Hematopoietic multipotent progenitor cell (in vitro differentiated cells): ENCODE measurements around the gene SLC38A10. TPM values are rescaled to one million over a fixed set of nuclear protein-coding genes. Genes with fewer than 3 reads are reported as not detected.
"Not testable (repeated sequence)": the region's sequence is repeated elsewhere in the genome, so short reads cannot be mapped to it uniquely, and the experiment has no call there.

Source experiments
- DNase-seq, 3 donors: peaks; one replicate each; pipeline ENCODE4 v3.0.0-alpha.2; 2011 to 2015; ENCODE audit warnings: low read depth in 2 of 3, low spot score in 2 of 3
- total RNA-seq: library from RNA; depleted of rRNA; stranded (reverse); fragments of >200 nt; gene quantifications from one replicate; pipeline ENCODE4 v1.2.3, GENCODE V29; 2012

Gene SLC38A10
- total RNA-seq, 1 donor, result 91.8 TPM

DNA sequence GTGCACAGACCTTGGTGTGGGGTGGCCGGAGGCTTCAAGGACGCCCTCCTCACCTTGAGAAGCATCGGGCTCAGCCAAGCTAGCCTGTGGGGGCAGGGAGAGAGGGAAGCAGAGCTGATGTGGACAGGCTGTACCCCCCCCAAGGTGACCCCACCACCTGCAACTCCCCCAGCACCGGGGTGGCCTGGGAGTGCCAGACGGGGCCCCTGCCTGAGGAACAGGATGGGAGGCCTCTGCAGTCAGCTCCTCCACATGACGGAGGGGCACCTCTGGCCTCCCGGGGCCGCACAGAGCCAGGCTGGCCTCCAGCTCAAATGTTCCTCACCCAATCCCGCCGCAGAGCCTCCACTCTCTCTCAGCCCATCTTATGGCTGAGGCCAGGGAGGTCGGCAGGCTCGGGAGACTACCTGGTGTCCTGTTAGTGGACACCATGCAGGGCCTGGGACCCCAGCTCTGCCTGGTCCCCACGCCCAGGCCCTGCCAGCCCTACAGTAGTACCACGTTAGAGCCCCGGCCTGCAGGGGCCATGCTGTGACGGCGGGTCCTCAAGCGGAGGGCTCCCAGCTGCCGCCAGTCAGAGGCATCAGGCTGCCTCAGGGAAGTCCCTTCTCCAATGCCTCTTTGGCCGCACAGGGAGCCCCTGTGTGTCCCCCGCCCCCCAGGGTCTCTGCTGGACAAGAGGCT, 19.4 kb upstream of the SLC38A10 start:
- DNase-seq, result no peak

GRCh38 chr17:81313776-81314397, 18.8 kb upstream of the SLC38A10 start:
- DNase-seq, result no peak

GRCh38 chr17:81312624-81313325, 17.7 kb upstream of the SLC38A10 start:
- DNase-seq, result no peak

DNA sequence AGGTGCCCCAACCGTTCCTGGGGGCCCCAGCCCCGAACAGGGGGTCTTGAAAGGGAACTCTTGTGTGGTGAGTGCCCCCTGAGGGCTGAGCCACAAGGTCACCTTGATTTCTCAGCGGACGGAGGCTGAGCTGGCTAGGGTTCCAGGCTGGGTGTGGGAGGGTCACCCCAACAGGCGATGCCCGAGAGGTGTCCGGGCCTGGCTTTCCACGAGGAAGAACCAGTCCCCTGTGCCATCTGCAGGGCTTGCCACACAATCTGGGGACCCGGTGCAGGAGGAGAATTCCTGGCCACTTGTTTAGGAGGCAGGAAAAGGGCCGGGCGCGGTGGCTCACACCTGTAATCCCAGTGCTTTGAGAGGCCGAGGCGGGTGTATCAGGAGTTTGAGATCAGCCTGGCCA, 16.8 kb upstream of the SLC38A10 start:
- no peak for DNase-seq

DNA sequence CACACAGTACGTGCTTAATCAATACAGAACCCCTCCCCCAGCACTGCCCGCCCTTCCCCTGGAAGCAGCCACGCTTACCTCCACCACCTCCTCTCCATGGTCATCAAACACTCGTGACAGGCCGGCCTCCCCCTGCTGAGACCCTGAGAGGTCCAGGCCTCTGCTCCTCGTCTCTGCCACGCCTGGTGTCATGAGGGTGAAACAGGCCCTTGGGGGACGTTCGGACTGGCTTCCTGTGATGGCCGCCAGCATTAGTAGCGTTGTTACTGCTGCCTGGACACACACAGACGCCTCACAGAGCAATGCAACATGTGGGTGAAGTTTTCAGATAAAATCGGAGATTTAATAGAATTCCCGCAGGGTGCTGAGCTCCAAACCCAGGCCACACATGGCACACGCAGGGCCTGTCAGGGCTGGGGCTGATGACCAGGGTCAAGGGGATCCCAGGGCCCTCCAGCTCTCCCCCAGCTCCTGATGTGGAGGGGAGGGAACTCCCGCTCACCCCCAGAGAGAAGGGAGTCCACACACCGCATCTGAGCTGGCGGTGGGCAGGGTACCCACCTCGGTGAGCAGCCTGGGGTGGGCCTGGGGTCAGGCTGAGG, 15.9 kb upstream of the SLC38A10 start:
- no peak for DNase-seq

GRCh38 chr17:81309859-81310839, 15.0 kb upstream of the SLC38A10 start:
- DNase-seq, result no peak

GRCh38 chr17:81309140-81309858, 14.2 kb upstream of the SLC38A10 start:
- peak in 2 of 3 donors; percentile 64 to 74 for DNase-seq

DNA sequence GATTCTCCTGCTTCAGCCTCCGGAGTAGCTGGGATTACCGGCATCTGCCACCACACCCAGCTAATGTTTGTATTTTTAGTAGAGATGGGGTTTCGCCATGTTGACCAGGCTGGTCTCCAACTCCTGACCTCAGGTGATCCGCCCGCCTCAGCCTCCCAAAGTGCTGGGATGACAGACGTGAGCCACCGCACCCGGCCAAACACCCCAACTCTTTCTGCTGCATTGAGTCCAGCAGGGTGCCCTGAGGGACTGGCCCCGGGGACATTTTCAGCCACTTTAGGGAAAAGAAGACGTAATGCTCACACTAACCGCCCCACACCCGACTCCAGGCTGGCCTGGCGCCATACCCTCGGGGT, 13.7 kb upstream of the SLC38A10 start:
- DNase-seq, result not testable (repeated sequence)

DNA sequence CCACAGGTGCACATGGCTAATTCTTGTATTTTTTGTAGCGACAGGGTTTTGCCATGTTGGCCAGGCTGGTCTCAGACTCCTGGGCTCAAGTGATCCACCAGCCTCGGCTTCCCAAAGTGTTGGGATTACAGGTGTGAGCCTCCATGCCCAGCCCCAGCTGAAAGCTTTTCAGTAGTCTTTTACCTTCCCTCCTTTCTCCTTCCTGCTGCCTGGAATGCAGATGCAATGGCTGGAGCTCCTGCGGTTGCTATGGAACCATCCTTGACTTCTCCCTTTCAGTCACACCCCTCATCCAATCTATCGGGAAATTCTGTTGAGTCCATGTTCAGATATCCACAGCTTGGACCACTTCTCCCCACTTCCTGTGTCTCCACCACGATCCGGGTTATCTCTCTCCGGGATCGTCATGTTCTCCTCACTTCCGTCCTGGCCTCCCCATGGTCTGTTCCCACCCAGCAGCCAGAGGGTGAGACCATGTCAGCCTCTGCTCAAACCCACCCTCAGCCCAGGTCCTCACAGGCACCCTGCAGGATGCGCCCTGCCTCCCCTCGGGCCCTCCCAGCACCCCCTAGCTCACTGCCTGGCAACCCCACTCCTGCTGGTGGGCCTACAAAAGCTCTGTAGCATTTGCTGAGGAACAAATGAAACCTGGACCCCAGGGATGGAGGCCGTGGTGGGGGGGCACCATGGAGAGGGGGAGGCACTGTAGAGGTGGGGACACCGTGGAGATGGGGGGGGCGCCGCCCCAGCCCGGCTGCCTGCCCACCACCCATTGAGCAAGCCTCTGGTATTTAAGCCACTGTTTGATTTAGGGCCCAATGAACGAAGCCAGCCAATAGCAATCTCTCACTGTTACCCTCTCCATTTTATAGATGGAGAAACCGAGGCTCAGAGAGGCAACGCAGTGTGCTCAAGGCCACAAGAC, 12.8 kb upstream of the SLC38A10 start:
- no peak for DNase-seq

GRCh38 chr17:81306898-81307510, 11.9 kb upstream of the SLC38A10 start:
- DNase-seq, result no peak

DNA sequence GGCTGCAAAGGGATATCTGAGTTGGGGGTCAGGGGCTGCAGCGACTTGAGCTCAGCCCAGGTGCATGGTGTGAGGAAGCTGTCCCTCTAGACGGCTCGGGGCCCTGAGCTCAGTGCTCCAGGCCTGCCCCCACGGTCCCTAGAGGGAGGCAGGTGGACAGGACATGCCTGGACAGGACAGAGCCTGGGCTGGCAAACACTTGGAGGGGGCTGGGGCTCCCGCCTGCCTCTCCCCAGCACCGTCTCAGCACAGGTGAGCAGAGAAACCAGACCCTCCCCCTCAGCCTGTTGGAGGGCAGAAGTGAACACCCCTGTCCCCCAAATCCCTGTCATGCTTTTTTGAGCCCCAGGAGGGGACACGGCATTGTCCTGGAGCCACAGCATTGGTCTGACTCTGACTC, 11.4 kb upstream of the SLC38A10 start:
- DNase-seq, result no peak

- no peak for DNase-seq
Measured at GRCh38 chr17:81305051-81305630, 10.0 kb upstream of the SLC38A10 start.

DNA sequence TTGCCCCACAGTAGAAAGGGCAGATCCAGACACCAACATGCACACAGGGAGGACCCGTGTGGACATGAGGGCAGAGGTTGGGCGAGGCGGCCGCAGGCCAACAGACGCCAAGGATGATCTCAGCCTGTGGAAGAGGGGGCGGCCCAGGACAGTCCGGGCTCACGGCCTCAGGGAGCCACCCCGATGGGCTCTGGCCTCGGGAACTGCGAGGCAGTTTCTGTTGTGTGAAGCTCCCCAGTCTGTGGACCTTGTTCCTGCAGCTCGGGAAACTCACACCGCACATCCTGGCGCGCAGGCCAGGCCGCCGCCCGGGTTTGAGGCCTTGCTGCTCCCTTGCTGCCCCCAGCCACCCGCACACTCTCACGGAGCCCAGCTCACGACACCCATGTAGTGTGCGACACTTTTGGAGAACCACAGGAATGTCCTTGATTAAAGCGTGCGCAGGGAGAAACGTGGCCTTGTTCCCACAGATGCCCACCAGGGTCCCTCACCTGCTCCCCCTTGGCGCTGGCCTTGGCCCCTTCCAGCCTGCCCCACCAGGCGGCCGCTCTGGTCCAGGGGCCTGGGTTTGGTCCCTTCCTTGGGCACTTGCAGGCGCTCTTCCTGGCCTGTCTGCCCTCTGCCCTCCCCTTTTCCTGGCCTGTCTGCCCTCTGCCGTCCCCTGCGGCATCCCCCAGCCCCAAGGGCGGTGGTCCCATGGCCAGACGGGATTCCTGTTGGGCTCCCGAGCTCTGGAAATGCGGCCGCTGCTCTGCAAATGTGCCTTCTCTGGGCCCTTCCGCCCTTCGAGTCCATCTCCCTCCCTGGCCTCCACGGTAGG, 9.3 kb upstream of the SLC38A10 start:
- no peak for DNase-seq

- DNase-seq, result no peak
Measured at GRCh38 chr17:81303385-81303784, 8.3 kb upstream of the SLC38A10 start.

- DNase-seq, result no peak
Measured at GRCh38 chr17:81302861-81303333, 7.8 kb upstream of the SLC38A10 start.

GRCh38 chr17:81302324-81302723, 7.2 kb upstream of the SLC38A10 start:
- no peak for DNase-seq
